Measurements from ENCODE around the gene SLC16A3.

GRCh38 chr17:82212331-82213250 lies 16.3 kb upstream of the SLC16A3 start, which contains the start of gene CCDC57:
- TF ChIP-seq POLR2A (IDR thresholded peaks at IDR 0.05) (no peak), CTCF (IDR thresholded peaks at IDR 0.05) (peak in 1 of 3 experiments; percentile 18)

Measured in vagina (tissue), 2 donors.